HepG2 (cell line): ENCODE measurements around the gene NCOA3. TPM values are rescaled to one million over a fixed set of nuclear protein-coding genes. Genes with fewer than 3 reads are reported as not detected.
A peak's percentile ranks its signal among the peaks of the same experiment; 100 is the strongest.

ENCODE experiments used
- ATF7-NPFF ChIP-seq: sonication (generic); formaldehyde crosslinking; IDR thresholded peaks from 2 replicates; pipeline ENCODE4 v1.8.1; 2023; ENCODE audit warnings: mild to moderate bottlenecking, low read depth, missing genetic modification reagents, moderate library complexity
- GATAD2A ChIP-seq: IDR thresholded peaks from 2 replicates; pipeline ENCODE4 v1.6.1; 2016
- HNRNPK ChIP-seq: fragments of 200-400 bp; formaldehyde crosslinking; IDR thresholded peaks from 2 replicates; pipeline ENCODE4 v1.6.1; 2018; ENCODE audit warnings: low read length, low read depth, moderate library complexity, mild to moderate bottlenecking; ENCODE audit not compliant: poor library complexity, severe bottlenecking
- MATR3 ChIP-seq: sonication (generic); formaldehyde crosslinking; IDR thresholded peaks from 2 replicates; pipeline ENCODE4 v1.4.0; 2020; ENCODE audit warnings: missing genetic modification reagents
- PAX8 ChIP-seq: sonication (generic); formaldehyde crosslinking; IDR thresholded peaks from 2 replicates; pipeline ENCODE4 v1.8.0; 2022; ENCODE audit warnings: mild to moderate bottlenecking, missing genetic modification reagents, borderline replicate concordance
- PHF5A ChIP-seq: IDR thresholded peaks from one replicate; pipeline ENCODE4 v1.6.1; 2018; ENCODE audit warnings: low read depth, missing genetic modification reagents; ENCODE audit not compliant: unreplicated experiment
- STAG1 ChIP-seq: sonication (generic); formaldehyde crosslinking; IDR thresholded peaks from 2 replicates; pipeline ENCODE4 v1.4.0; 2020; ENCODE audit warnings: missing genetic modification reagents
- THAP8 ChIP-seq: sonication (generic); formaldehyde crosslinking; IDR thresholded peaks from 2 replicates; pipeline ENCODE4 v1.5.1; 2020; ENCODE audit warnings: missing genetic modification reagents, mild to moderate bottlenecking, borderline replicate concordance
- ZFP91 ChIP-seq: sonication (generic); formaldehyde crosslinking; IDR thresholded peaks from 2 replicates; pipeline ENCODE4 v1.9.0; 2022; ENCODE audit warnings: missing genetic modification reagents, mild to moderate bottlenecking, borderline replicate concordance
- ZGPAT ChIP-seq: IDR thresholded peaks from 2 replicates; pipeline ENCODE4 v1.6.1; 2016; ENCODE audit warnings: mild to moderate bottlenecking
- ZNF362 ChIP-seq: sonication (generic); formaldehyde crosslinking; IDR thresholded peaks from 2 replicates; pipeline ENCODE4 v1.4.0; 2020; ENCODE audit warnings: missing genetic modification reagents, mild to moderate bottlenecking, borderline replicate concordance
- ZNF629 ChIP-seq: sonication (generic); formaldehyde crosslinking; conservative IDR thresholded peaks from 2 replicates; pipeline ENCODE4 v1.5.0; 2020; ENCODE audit warnings: missing genetic modification reagents
- polyA plus RNA-seq, 8 experiments: library from polyadenylated mRNA; depleted of rRNA in 3 of 8; stranded (reverse) in 7 of 8; unstranded in 1 of 8; fragments of >200 nt; fragmentation: Illumina TruSeq in 4 of 8; extraction: Trizol in 4 of 8; gene quantifications; 2 replicates each; pipeline versions ENCODE4 v1.2.1 to v1.2.3, GENCODE V29; 2011 to 2016; ENCODE audit warnings: low read depth in 4 of 8, missing spikeins in 1 of 8, mixed read lengths in 1 of 8; ENCODE audit not compliant: insufficient read depth in 1 of 8
- total RNA-seq, 5 experiments: library from RNA; depleted of rRNA; stranded (reverse); fragments of >200 nt; fragmentation: Illumina TruSeq; extraction: Trizol; gene quantifications; 2 replicates each; pipeline ENCODE4 v1.2.3, GENCODE V29; 2016; ENCODE audit warnings: low read depth in 1 of 5
- TF ChIP-seq, protein P1 (sequence below): sonication (generic); formaldehyde crosslinking; IDR thresholded peaks from 2 replicates; pipeline ENCODE4 v1.8.0; 2023; ENCODE audit warnings: mild to moderate bottlenecking, missing genetic modification reagents
- TF ChIP-seq, protein P2 (sequence below): IDR thresholded peaks from 2 replicates; pipeline ENCODE4 v1.4.0; 2020; ENCODE audit warnings: mild to moderate bottlenecking, missing genetic modification reagents
- TF ChIP-seq, protein P3 (sequence below): sonication (generic); formaldehyde crosslinking; IDR thresholded peaks from 2 replicates; pipeline ENCODE4 v1.4.0; 2020; ENCODE audit warnings: mild to moderate bottlenecking, missing genetic modification reagents

Gene NCOA3
- total and polyA plus RNA-seq, 2 of the 13 experiments (the other 11 are each of a cell fraction or from before 2014, with no cell fraction given), result 35.0 to 56.8 TPM

DNA sequence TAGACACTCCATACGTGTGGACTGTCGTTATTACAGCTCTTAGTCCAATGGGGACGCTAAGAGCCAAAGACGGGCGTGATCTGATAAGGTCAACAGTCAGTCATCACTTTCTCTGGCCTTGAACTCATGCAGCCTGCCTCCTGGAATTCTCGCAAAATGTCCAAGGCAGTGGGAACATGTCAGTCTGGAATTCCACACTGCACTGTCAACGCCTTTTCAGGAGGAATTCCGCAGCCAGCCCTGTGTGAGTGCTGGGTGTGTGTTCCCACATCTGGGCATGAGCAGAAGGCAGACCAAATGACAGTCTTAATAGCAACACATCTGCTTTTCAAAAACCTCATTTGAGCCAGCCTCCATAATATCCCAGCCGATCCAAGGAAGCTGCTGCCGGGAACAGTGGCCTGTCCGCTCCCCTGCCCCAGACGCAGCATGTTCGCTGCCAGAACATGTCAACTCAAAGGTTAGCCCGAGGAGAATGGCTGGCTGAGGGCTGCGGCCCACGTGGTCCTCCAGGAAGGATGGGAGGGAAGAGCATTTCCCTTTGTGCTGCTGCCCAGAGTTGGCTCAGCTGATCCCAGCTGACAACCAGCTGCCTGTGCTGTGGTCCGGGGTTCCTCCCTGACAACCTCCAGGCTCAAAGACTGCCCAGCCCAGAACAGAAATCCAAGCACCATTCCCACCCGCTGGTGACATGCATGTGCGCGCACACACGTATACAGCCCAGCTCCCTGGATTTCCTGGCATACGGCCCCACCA is 180.5 kb downstream of the NCOA3 start (continued):
- TF ChIP-seq, protein P1, sequence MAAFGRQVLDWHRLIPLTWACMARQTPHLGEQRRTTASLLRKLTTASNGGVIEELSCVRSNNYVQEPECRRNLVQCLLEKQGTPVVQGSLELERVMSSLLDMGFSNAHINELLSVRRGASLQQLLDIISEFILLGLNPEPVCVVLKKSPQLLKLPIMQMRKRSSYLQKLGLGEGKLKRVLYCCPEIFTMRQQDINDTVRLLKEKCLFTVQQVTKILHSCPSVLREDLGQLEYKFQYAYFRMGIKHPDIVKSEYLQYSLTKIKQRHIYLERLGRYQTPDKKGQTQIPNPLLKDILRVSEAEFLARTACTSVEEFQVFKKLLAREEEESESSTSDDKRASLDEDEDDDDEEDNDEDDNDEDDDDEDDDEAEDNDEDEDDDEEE (CRISPR knock-in tag), result no peak
- TF ChIP-seq GATAD2A (CRISPR knock-in tag) (peak; percentile 17; the same call in 1 of the 2 replicates), ZGPAT (CRISPR knock-in tag) (no peak), STAG1 (0 out of 2 replicates have a peak, but pooled peaks have one; percentile 9), ZNF362 (no peak), PHF5A (CRISPR knock-in tag) (no peak), MATR3 (CRISPR knock-in tag) (no peak), ZNF629 (no peak), THAP8 (CRISPR knock-in tag) (no peak), HNRNPK (no peak), ZFP91 (CRISPR knock-in tag) (no peak), ATF7-NPFF (CRISPR knock-in tag) (no peak), PAX8 (no peak)
- TF ChIP-seq, protein P2, sequence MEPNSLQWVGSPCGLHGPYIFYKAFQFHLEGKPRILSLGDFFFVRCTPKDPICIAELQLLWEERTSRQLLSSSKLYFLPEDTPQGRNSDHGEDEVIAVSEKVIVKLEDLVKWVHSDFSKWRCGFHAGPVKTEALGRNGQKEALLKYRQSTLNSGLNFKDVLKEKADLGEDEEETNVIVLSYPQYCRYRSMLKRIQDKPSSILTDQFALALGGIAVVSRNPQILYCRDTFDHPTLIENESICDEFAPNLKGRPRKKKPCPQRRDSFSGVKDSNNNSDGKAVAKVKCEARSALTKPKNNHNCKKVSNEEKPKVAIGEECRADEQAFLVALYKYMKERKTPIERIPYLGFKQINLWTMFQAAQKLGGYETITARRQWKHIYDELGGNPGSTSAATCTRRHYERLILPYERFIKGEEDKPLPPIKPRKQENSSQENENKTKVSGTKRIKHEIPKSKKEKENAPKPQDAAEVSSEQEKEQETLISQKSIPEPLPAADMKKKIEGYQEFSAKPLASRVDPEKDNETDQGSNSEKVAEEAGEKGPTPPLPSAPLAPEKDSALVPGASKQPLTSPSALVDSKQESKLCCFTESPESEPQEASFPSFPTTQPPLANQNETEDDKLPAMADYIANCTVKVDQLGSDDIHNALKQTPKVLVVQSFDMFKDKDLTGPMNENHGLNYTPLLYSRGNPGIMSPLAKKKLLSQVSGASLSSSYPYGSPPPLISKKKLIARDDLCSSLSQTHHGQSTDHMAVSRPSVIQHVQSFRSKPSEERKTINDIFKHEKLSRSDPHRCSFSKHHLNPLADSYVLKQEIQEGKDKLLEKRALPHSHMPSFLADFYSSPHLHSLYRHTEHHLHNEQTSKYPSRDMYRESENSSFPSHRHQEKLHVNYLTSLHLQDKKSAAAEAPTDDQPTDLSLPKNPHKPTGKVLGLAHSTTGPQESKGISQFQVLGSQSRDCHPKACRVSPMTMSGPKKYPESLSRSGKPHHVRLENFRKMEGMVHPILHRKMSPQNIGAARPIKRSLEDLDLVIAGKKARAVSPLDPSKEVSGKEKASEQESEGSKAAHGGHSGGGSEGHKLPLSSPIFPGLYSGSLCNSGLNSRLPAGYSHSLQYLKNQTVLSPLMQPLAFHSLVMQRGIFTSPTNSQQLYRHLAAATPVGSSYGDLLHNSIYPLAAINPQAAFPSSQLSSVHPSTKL (CRISPR knock-in tag), result peak; percentile 29
- TF ChIP-seq, protein P3, sequence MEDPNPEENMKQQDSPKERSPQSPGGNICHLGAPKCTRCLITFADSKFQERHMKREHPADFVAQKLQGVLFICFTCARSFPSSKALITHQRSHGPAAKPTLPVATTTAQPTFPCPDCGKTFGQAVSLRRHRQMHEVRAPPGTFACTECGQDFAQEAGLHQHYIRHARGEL (CRISPR knock-in tag), result no peak
